ENCODE results near the gene PCBP1.

GRCh38 chr2:70123051-70123828 is 36.0 kb downstream of the PCBP1 start:
- TF ChIP-seq CTCF (IDR thresholded peaks at IDR 0.05), result no peak
- no peak for TF ChIP-seq POLR2AphosphoS5 (IDR thresholded peaks at IDR 0.05; ENCODE audit: low read depth, low read length)
